Endothelial cell of umbilical vein (primary cell): Measurements from ENCODE around the gene SEMA6A.

ENCODE experiments used
- EZH2 ChIP-seq: IDR thresholded peaks from 2 replicates; pipeline ENCODE4 v1.6.1; 2012; ENCODE audit warnings: borderline replicate concordance, low read depth, mild to moderate bottlenecking, moderate library complexity, low read length, inconsistent platforms; ENCODE audit not compliant: severe bottlenecking
- FOS ChIP-seq: IDR thresholded peaks from 2 replicates; pipeline ENCODE4 v1.6.1; 2011; ENCODE audit warnings: mild to moderate bottlenecking, low read length, moderate library complexity, borderline replicate concordance; ENCODE audit not compliant: insufficient read depth
- JUN ChIP-seq: IDR thresholded peaks from 2 replicates; pipeline ENCODE4 v1.6.1; 2011; ENCODE audit warnings: borderline replicate concordance, low read depth; ENCODE audit not compliant: insufficient read length, insufficient read depth
- MAX ChIP-seq: IDR thresholded peaks from 2 replicates; pipeline ENCODE4 v1.6.1; 2011; ENCODE audit not compliant: insufficient read depth, insufficient read length
- POLR2A ChIP-seq: IDR thresholded peaks from 2 replicates; pipeline ENCODE4 v1.6.1; 2012; ENCODE audit warnings: low read depth, mild to moderate bottlenecking, control low read depth, low read length
- TF ChIP-seq, protein P1 (sequence below), 2 donors: IDR thresholded peaks; 1 replicate in 1 of 2; 2 replicates in 1 of 2; pipeline ENCODE4 v1.5.1; 2011; ENCODE audit warnings: low read length in 2 of 2, mild to moderate bottlenecking in 2 of 2, moderate library complexity in 2 of 2, control low read depth in 1 of 2, inconsistent platforms in 1 of 2, low read depth in 1 of 2; ENCODE audit not compliant: insufficient read depth in 1 of 2; ENCODE audit errors: extremely low read depth in 1 of 2

- TF ChIP-seq MAX (no peak), EZH2 (no peak), POLR2A (no peak), JUN (no peak), FOS (no peak)
- TF ChIP-seq, protein P1, sequence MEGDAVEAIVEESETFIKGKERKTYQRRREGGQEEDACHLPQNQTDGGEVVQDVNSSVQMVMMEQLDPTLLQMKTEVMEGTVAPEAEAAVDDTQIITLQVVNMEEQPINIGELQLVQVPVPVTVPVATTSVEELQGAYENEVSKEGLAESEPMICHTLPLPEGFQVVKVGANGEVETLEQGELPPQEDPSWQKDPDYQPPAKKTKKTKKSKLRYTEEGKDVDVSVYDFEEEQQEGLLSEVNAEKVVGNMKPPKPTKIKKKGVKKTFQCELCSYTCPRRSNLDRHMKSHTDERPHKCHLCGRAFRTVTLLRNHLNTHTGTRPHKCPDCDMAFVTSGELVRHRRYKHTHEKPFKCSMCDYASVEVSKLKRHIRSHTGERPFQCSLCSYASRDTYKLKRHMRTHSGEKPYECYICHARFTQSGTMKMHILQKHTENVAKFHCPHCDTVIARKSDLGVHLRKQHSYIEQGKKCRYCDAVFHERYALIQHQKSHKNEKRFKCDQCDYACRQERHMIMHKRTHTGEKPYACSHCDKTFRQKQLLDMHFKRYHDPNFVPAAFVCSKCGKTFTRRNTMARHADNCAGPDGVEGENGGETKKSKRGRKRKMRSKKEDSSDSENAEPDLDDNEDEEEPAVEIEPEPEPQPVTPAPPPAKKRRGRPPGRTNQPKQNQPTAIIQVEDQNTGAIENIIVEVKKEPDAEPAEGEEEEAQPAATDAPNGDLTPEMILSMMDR (IDR thresholded peaks at IDR 0.05; ENCODE audit: extremely low read depth in 1 of 2, insufficient read depth in 1 of 2, low read depth in 1 of 2, low read length in 2 of 2) = no peak
Observed at GRCh38 chr5:116521173-116521872, 53.3 kb downstream of the SEMA6A start.
